ENCODE measurements around the gene MTIF3.

DNA sequence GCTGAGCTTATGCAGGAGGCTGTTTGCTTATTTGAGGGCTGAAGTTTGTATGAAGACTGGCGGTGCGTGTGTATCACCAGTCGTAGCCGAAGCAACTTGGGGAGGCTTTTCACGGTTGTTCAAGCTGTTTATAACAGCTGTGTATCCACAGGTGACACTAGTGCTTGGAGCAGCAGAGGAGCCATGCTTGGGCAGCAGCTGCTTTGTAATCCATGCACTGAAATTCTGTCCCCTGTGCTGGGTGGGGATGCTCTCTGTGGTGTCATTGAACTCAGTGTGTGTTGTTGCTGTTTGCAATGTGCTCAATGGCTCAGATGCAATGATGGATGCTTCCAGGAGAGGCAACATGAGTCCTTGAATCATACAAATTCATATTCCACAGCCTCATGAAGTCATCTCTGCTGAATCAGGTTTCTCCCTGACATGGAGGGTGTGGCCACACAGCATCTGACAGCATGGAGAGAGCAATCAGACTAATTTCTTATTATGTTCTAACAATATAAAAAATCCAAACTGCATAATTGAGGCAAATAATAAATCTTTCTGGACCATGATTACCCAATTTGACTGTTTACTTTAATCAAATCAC, 44.7 kb downstream of the MTIF3 start:
- TF ChIP-seq POLR2A (IDR thresholded peaks at IDR 0.05; ENCODE audit: low read depth, low read length) (no peak), POLR2AphosphoS5 (IDR thresholded peaks at IDR 0.05; ENCODE audit: low read depth, low read length) (no peak), TAF1 (IDR thresholded peaks at IDR 0.05; ENCODE audit: low read depth, low read length) (no peak), POU2F2 (IDR thresholded peaks at IDR 0.05; ENCODE audit: low read depth, low read length) (no peak), SPI1 (IDR thresholded peaks at IDR 0.05; ENCODE audit: low read depth, low read length) (no peak), PAX5 (IDR thresholded peaks at IDR 0.05; ENCODE audit: insufficient read depth, low read length, severe bottlenecking) (no peak)
